Lower leg skin (tissue), 3 donors: Measurements from ENCODE around the gene CAPN2.
"Not testable (repeated sequence)": the region's sequence is repeated elsewhere in the genome, so short reads cannot be mapped to it uniquely, and the experiment has no call there.

Experiments used
- POLR2A ChIP-seq, 2 donors: fragments of 450-650 bp; IDR thresholded peaks; one replicate each; pipeline ENCODE4 v1.6.1; 2016 to 2017; ENCODE audit warnings: antibody characterized with exemption in 2 of 2, mild to moderate bottlenecking in 1 of 2, moderate library complexity in 1 of 2
- TF ChIP-seq, protein P1 (sequence below), 3 donors: fragments of 450-650 bp; IDR thresholded peaks; one replicate each; pipeline ENCODE4 v1.5.1; 2016; ENCODE audit warnings: antibody characterized with exemption in 3 of 3, mild to moderate bottlenecking in 3 of 3, moderate library complexity in 2 of 3

DNA sequence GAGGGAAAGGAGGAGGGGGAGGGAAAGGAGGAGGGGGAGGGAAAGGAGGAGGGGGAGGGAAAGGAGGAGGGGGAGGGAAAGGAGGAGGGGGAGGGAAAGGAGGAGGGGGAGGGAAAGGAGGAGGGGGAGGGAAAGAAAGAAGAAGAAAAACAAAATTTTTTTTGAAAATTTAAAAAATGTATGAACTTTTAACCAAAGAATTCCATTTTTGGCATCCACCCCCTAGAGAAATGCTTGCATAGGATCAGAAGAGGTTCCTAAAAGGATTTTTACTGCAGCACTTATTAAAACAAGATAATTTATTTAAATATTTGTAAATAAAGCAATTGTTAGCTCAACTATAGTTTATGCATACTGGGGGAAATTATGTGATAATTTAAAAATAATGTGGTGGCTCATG, 104.9 kb downstream of the CAPN2 start:
- TF ChIP-seq, protein P1, sequence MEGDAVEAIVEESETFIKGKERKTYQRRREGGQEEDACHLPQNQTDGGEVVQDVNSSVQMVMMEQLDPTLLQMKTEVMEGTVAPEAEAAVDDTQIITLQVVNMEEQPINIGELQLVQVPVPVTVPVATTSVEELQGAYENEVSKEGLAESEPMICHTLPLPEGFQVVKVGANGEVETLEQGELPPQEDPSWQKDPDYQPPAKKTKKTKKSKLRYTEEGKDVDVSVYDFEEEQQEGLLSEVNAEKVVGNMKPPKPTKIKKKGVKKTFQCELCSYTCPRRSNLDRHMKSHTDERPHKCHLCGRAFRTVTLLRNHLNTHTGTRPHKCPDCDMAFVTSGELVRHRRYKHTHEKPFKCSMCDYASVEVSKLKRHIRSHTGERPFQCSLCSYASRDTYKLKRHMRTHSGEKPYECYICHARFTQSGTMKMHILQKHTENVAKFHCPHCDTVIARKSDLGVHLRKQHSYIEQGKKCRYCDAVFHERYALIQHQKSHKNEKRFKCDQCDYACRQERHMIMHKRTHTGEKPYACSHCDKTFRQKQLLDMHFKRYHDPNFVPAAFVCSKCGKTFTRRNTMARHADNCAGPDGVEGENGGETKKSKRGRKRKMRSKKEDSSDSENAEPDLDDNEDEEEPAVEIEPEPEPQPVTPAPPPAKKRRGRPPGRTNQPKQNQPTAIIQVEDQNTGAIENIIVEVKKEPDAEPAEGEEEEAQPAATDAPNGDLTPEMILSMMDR (IDR thresholded peaks at IDR 0.05) = not testable (repeated sequence)
- TF ChIP-seq POLR2A (IDR thresholded peaks at IDR 0.05) = not testable (repeated sequence)
